A549 (cell line): ENCODE results near the gene HGFAC. TPM values are rescaled to one million over a fixed set of nuclear protein-coding genes. Genes with fewer than 3 reads are reported as not detected.

Source experiments
- ATAC-seq, 2 experiments: fragments of 200-7000 bp in 1 of 2; fragments of >200 bp in 1 of 2; cut with Nextera tagmentation in 1 of 2; cut with Tn5 transposase in 1 of 2; 3 replicates each; pipeline versions ENCODE4 v1.8.0 to v1.9.1; 2018 to 2020; ENCODE audit warnings: mild to moderate bottlenecking in 1 of 2, moderate library complexity in 1 of 2
- CTCF ChIA-PET: fragments of 300-600 bp; sonication (Branson Sonifier 250); formaldehyde crosslinking; extraction: SDS; loops from one replicate; lab custom pipeline; 2021; ENCODE audit warnings: antibody characterized with exemption, inconsistent platforms; lab: Yijun Ruan, JAX
- POLR2A ChIA-PET: fragments of 350-600 bp; formaldehyde crosslinking; extraction: SDS; loops from one replicate; lab custom pipeline; 2021; ENCODE audit warnings: antibody characterized with exemption, inconsistent platforms; lab: Yijun Ruan, JAX
- DNase-seq, 2 experiments: peaks; one replicate each; pipeline versions ENCODE4 v3.0.0 to v3.0.0-alpha.2; 2011 to 2016; ENCODE audit warnings: low read depth in 1 of 2, low spot score in 1 of 2
- FAIRE-seq: peaks from 2 replicates; lab custom pipeline; 2011; peaks lifted over from hg19 to GRCh38; lab: Jason Lieb, UNC
- H3K27ac ChIP-seq, 2 experiments: fragments of >200 bp; sonication (Bioruptor Twin); formaldehyde crosslinking; 3 replicates each; pipeline ENCODE4 v1.5.1; 2016 to 2017
- H3K4me1 ChIP-seq: fragments of >200 bp; sonication (Bioruptor Twin); formaldehyde crosslinking; 3 replicates; pipeline ENCODE4 v1.6.1; 2016
- H3K4me2 ChIP-seq: fragments of >200 bp; sonication (Bioruptor Twin); formaldehyde crosslinking; 3 replicates; pipeline ENCODE4 v1.6.1; 2016
- H3K4me3 ChIP-seq: fragments of >200 bp; sonication (Bioruptor Twin); formaldehyde crosslinking; 3 replicates; pipeline ENCODE4 v1.5.1; 2016
- H3K9me3 ChIP-seq: fragments of >200 bp; sonication (Bioruptor Twin); formaldehyde crosslinking; 3 replicates; pipeline ENCODE4 v1.6.1; 2016
- CBX2 ChIP-seq: fragments of 200-600 bp; sonication (generic); IDR thresholded peaks from 2 replicates; pipeline ENCODE4 v1.6.1; 2016; ENCODE audit warnings: low read depth, mild to moderate bottlenecking, borderline replicate concordance
- CBX8 ChIP-seq: fragments of 200-600 bp; sonication (generic); IDR thresholded peaks from 2 replicates; pipeline ENCODE4 v1.6.1; 2016
- CHD4 ChIP-seq: fragments of 200-600 bp; sonication (generic); IDR thresholded peaks from 2 replicates; pipeline ENCODE4 v1.6.1; 2016; ENCODE audit warnings: antibody characterized with exemption, mild to moderate bottlenecking, borderline replicate concordance
- ELK1 ChIP-seq: fragments of 150-350 bp; IDR thresholded peaks from 2 replicates; pipeline ENCODE4 v1.6.1; 2014; ENCODE audit warnings: low read depth, mild to moderate bottlenecking, low read length
- EP300 ChIP-seq, 2 experiments: fragments of >200 bp; sonication (Bioruptor Twin); formaldehyde crosslinking; IDR thresholded peaks; 2 replicates in 1 of 2; 3 replicates in 1 of 2; pipeline ENCODE4 v1.6.1; 2016 to 2017
- ESRRA ChIP-seq: fragments of 150-350 bp; IDR thresholded peaks from 2 replicates; pipeline ENCODE4 v1.6.1; 2014; ENCODE audit warnings: mild to moderate bottlenecking, low read length, borderline replicate concordance
- FOSB ChIP-seq: fragments of 250-450 bp; sonication (Bioruptor Pico); IDR thresholded peaks from 2 replicates; pipeline ENCODE4 v1.5.0; 2020; ENCODE audit warnings: mild to moderate bottlenecking, moderate library complexity
- GATA3 ChIP-seq: IDR thresholded peaks from 2 replicates; pipeline ENCODE4 v1.6.1; 2012; ENCODE audit warnings: borderline replicate concordance
- HES2 ChIP-seq: fragments of >200 bp; sonication (Bioruptor Twin); formaldehyde crosslinking; IDR thresholded peaks from 2 replicates; pipeline ENCODE4 v1.6.1; 2016
- HMGXB4 ChIP-seq: fragments of 250-450 bp; sonication (Bioruptor Pico); IDR thresholded peaks from 2 replicates; pipeline ENCODE4 v1.5.0; 2021; ENCODE audit warnings: mild to moderate bottlenecking, moderate library complexity, borderline replicate concordance
- HOXA7 ChIP-seq: fragments of 250-450 bp; sonication (Bioruptor Pico); IDR thresholded peaks from 2 replicates; pipeline ENCODE4 v1.5.0; 2020; ENCODE audit warnings: mild to moderate bottlenecking, moderate library complexity
- HOXB13 ChIP-seq: fragments of 250-450 bp; sonication (Bioruptor Pico); IDR thresholded peaks from 2 replicates; pipeline ENCODE4 v1.5.0; 2020; ENCODE audit warnings: low read depth, mild to moderate bottlenecking, moderate library complexity
- HOXB5 ChIP-seq: fragments of 250-450 bp; sonication (Bioruptor Pico); IDR thresholded peaks from 2 replicates; pipeline ENCODE4 v1.5.0; 2020; ENCODE audit warnings: mild to moderate bottlenecking, moderate library complexity
- KDM5A ChIP-seq: fragments of 200-600 bp; sonication (generic); IDR thresholded peaks from 2 replicates; pipeline ENCODE4 v1.6.1; 2016; ENCODE audit warnings: antibody characterized with exemption, mild to moderate bottlenecking
- MAZ ChIP-seq: fragments of 150-350 bp; IDR thresholded peaks from 2 replicates; pipeline ENCODE4 v1.6.1; 2014; ENCODE audit warnings: antibody characterized with exemption, low read depth, low read length, borderline replicate concordance
- MYC ChIP-seq: IDR thresholded peaks from 2 replicates; pipeline ENCODE4 v1.6.1; 2012; ENCODE audit warnings: mild to moderate bottlenecking, inconsistent platforms, low read length, improper control_type of control experiment, borderline replicate concordance
- NPAS2 ChIP-seq: fragments of 250-450 bp; sonication (Bioruptor Pico); IDR thresholded peaks from 2 replicates; pipeline ENCODE4 v1.8.0; 2022; ENCODE audit warnings: mild to moderate bottlenecking, moderate library complexity, borderline replicate concordance
- PBX3 ChIP-seq: IDR thresholded peaks from 2 replicates; pipeline ENCODE4 v1.6.1; 2012
- POLR2A ChIP-seq: IDR thresholded peaks from 2 replicates; pipeline ENCODE4 v1.6.1; 2012; ENCODE audit warnings: mild to moderate bottlenecking, low read length
- RAD21 ChIP-seq, 2 experiments: fragments of >200 bp in 1 of 2; sonication (Bioruptor Twin) in 1 of 2; formaldehyde crosslinking in 1 of 2; IDR thresholded peaks in 1 of 2; conservative IDR thresholded peaks in 1 of 2; 2 replicates in 1 of 2; 3 replicates in 1 of 2; pipeline ENCODE4 v1.6.1; 2012 to 2018; ENCODE audit warnings: inconsistent platforms in 1 of 2
- RFX5 ChIP-seq: fragments of 450-650 bp; IDR thresholded peaks from 2 replicates; pipeline ENCODE4 v1.7.1; 2014; ENCODE audit warnings: antibody characterized with exemption, mild to moderate bottlenecking, moderate library complexity
- RNF2 ChIP-seq: fragments of 200-600 bp; sonication (generic); IDR thresholded peaks from 2 replicates; pipeline ENCODE4 v1.6.1; 2016; ENCODE audit warnings: low read depth, mild to moderate bottlenecking, antibody characterized with exemption, moderate library complexity, borderline replicate concordance
- TP53 ChIP-seq: fragments of 250-450 bp; sonication (Bioruptor Pico); IDR thresholded peaks from 2 replicates; pipeline ENCODE4 v1.5.0; 2021; ENCODE audit warnings: mild to moderate bottlenecking, moderate library complexity
- WGBS: methylation state at CpG from one replicate; pipeline ENCODE4 v1.1.6; 2017; ENCODE audit errors: missing lambda C conversion rate; 5-methylcytosine and 5-hydroxymethylcytosine counted together
- polyA plus RNA-seq, 4 experiments: library from polyadenylated mRNA; depleted of rRNA in 3 of 4; stranded (reverse); fragments of >200 nt; fragmentation: RNase III in 1 of 4; extraction: RNeasy Plus Mini Kit Qiagen cat#74134 plus additional on column Dnase treatment in 1 of 4; gene quantifications; 2 replicates in 3 of 4; 3 replicates in 1 of 4; pipeline ENCODE4 v1.2.3, GENCODE V29; 2011 to 2017

Gene HGFAC
- polyA plus RNA-seq, 2 of the 4 experiments (the other 2 are of a cell fraction): 0.25 TPM; not detected in 1

GRCh38 chr4:3464911-3465697 lies 23.3 kb downstream of the HGFAC start:
- Histone ChIP-seq H3K4me1 (no peaks in the 10 kb centered on the region), H3K9me3 (no peaks in the 10 kb centered on the region), H3K4me2 (no peak overlapping the region), H3K27ac (no peak overlapping the region), H3K4me3 (no peak overlapping the region)
- DNase-seq: no peak
- WGBS: 74% methylated on average over 9 of the region's 21 CpGs
- CTCF ChIA-PET: interaction anchor here (1.5 to 2.0 kb wide), 3 partner anchors 15 to 119 kb away, joined by 4 to 9 read pairs (median 6); no protein-coding TSS in a partner anchor
- POLR2A ChIA-PET: no interaction called here
- no peak for ATAC-seq
- TF ChIP-seq CBX2: no peak
- TF ChIP-seq CBX8: no peak
- no peak for TF ChIP-seq MYC
- no peak for TF ChIP-seq TP53
- TF ChIP-seq RAD21 (conservative IDR thresholded peaks at IDR 0.05 in 1 of 2, IDR thresholded peaks at IDR 0.05 in 1 of 2): no peak
- TF ChIP-seq CHD4: no peak
- no peak for TF ChIP-seq HOXB13 (CRISPR knock-in tag)
- TF ChIP-seq MAZ: no peak
- TF ChIP-seq GATA3: no peak
- no peak for FAIRE-seq

- Histone ChIP-seq H3K4me2 (no peak overlapping the region), H3K9me3 (no peaks in the 10 kb centered on the region), H3K4me1 (no peaks in the 10 kb centered on the region), H3K4me3 (no peak overlapping the region), H3K27ac (no peak overlapping the region)
- DNase-seq (no peak), ATAC-seq (peak; percentile 54 to 80; a peak in 4 of 6 replicates), FAIRE-seq (no peak)
- POLR2A ChIA-PET: no interaction called here
- 67% methylated on average over 24 of the region's 41 CpGs for WGBS
- CTCF ChIA-PET: interaction anchor here (1.5 to 1.9 kb wide), 2 partner anchors 14 to 120 kb away, joined by 4 to 6 read pairs; no protein-coding TSS in a partner anchor
- no peak for TF ChIP-seq KDM5A
- TF ChIP-seq FOSB: no peak
- no peak for TF ChIP-seq ELK1
- no peak for TF ChIP-seq HOXB5 (CRISPR knock-in tag)
- no peak for TF ChIP-seq PBX3
- no peak for TF ChIP-seq ESRRA
- TF ChIP-seq CBX2: no peak
- TF ChIP-seq HMGXB4 (CRISPR knock-in tag): no peak
- no peak for TF ChIP-seq TP53
- no peak for TF ChIP-seq RNF2
- no peak for TF ChIP-seq RFX5
- TF ChIP-seq EP300 (IDR thresholded peaks at IDR 0.05): no peak
- TF ChIP-seq POLR2A: no peak
- no peak for TF ChIP-seq NPAS2
- no peak for TF ChIP-seq HES2
- no peak for TF ChIP-seq HOXA7
Observed at GRCh38 chr4:3465698-3466671, 24.2 kb downstream of the HGFAC start.
